Measurements from ENCODE around the gene STATH.
"Not testable (repeated sequence)": the region's sequence is repeated elsewhere in the genome, so short reads cannot be mapped to it uniquely, and the experiment has no call there.

Gene STATH

GRCh38 chr4:69995526-69996016 lies at the start of gene STATH:
TSS of gene STATH (plus strand) at chr4:69995966. CDS start at chr4:69998438, 2,472 bp downstream.
- DNase-seq = no peak

DNA sequence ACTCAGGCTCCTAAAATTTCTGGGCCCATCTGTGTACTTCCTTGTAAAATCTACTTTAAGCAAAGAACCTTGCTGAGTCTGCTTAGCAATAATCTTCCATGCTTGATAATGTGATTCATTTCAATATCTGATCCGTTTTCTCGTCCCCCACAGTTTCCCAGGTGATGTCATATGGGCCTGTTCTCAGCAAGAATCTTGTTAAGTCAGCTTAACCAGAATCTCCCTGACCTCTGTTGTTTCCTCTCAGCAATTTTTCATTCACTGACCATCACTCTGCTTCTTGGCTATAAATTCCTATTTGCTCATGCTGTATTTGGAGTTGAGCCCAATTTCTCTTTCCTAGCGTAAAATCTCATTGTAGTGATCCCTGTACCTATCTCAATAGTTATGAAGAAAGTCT lies 44.2 kb upstream of the STATH start:
- no peak for DNase-seq

DNA sequence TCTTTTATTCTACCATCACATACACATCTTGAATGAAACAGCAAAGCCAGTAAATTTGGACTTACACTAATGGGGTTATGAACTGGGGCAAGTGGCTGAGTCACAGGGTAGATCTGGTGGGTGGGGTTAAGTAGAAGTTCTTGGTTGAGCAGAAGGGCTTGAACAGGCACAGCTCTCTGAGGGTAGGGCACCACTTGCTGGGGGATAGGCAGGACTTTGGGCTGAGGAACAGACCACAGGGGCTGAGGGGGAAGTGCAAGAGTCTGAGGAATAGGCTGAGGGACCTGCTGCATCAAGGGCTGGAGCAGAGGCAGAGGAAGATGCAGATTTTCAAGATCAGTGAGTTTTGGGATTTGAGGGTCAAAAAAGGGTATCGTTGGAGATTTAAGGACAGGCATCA lies 38.6 kb upstream of the STATH start:
- no peak for DNase-seq

DNA sequence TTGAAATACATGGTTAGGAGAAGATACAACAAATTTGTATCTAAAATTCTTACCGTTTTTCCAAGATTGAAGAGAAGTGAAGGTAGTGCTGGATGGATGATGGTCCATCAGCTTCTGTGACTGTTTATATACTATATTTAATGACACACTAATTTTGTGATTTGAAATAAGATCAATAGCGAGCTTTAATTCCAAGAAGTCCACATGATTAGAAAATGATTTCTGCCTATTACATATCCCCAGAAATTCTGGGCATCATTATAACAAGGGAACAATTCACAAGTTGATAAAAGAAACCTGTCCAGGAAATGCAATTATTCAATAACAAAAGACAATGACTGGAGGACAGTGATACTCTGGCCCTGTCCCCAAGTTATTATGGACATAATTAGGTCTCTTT lies 30.1 kb upstream of the STATH start, which contains the start of gene CSN2:
CSN2 (minus strand) TSS at position 101 of the 400 bp plus-strand sequence. CDS start 4,733 bp downstream, outside the sequence.
- no peak for DNase-seq

- DNase-seq = no peak
Measured at GRCh38 chr4:69970071-69970470, 25.7 kb upstream of the STATH start.

- no peak for DNase-seq
Measured at GRCh38 chr4:69974631-69975030, 21.1 kb upstream of the STATH start.

- no peak for DNase-seq
Measured at GRCh38 chr4:69977582-69977981, 18.2 kb upstream of the STATH start.

- no peak for DNase-seq
Measured at GRCh38 chr4:69984030-69984443, 11.7 kb upstream of the STATH start.

- DNase-seq = no peak
Measured at GRCh38 chr4:69986663-69987062, 9.1 kb upstream of the STATH start.

DNA sequence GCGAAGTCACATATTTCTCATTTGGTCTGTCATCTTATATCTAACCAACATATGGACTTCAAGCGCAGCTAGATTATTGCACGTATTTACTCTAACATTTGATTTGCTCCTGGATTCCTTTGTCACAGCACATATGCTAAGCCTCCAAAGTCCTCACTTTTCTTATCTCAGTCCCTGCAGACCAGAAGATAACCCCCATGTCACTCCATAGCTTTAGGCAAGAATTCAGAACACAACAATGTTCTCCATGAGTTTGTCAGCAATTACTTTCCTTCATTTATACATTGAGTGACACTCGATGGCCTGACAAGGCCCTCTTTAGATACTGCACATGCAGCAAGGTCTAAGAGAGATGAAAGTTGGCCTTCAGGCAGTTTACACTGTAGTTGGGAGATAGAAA lies 4.8 kb upstream of the STATH start:
- DNase-seq = no peak

- DNase-seq = no peak
Measured at GRCh38 chr4:69994782-69995181, 984 bp upstream of the STATH start.

DNA sequence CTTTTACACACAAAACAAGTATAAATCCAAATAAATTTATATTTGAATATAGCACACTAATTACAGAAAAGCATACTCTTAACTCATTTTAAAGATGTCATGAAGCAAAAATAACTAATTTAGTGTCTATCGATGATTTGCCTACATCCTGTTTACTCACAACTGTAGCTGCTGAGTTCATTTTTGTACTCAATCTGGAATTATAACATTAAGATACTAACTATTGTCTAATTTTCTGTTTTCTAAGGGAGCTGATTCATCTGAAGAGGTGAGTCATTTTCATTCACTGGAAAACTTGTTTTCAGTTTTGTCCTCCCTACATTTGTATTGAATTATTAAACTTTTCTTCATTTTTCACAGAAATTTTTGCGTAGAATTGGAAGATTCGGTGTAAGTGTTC lies 3.7 kb downstream of the STATH start:
- DNase-seq = no peak

DNA sequence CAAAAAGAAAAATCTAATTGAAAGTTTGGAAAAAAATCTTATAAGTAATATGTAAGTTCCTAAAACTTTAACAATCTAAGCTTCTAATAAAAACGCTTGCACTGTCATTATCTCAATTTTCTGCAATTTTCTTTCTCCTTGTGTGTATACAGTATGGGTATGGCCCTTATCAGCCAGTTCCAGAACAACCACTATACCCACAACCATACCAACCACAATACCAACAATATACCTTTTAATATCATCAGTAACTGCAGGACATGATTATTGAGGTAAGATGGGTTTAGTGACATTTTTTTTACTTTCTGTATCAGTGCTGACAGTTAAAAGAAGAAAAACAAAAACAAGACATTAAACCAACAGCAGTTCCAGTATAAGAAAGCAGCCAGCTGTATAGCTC lies 4.9 kb downstream of the STATH start:
- no peak for DNase-seq

DNA sequence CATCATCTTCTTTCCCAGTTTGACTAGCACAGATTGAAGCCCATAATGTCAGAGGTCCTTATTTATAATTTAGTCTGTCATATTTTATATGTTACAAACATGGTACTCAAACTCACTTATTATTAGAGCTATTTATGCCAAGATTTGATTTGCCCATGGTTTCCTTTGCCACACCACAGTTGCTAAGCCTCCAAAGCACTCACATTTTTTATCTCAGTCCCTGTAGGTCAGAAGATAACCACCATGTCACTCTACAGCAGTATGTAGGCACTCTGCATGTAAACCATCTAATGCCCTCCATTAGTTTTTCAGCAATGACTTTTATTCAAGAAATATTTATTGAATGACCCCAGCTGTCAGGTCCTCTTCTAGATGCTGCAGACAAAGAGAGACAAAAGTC lies 6.7 kb downstream of the STATH start:
- DNase-seq = no peak

DNA sequence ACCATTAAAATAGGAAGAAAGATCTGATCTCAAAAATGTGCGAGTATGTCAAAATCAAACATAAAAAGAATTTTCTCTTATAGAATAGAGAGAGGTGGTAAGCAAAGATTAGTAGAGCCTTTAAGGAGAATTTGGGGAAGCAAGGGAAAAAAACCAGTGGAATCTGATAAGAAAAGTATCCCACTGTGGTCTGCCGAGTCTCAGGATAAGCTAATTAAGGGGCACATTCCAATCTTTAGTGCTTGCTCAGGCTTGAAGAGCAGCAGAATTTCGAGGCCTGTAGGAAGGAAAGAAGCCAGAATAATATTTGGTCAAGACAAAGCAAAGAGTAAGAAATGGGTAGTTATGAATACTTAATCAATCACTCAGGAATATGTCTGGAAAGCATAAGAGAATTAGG lies 13.0 kb downstream of the STATH start:
- no peak for DNase-seq

DNA sequence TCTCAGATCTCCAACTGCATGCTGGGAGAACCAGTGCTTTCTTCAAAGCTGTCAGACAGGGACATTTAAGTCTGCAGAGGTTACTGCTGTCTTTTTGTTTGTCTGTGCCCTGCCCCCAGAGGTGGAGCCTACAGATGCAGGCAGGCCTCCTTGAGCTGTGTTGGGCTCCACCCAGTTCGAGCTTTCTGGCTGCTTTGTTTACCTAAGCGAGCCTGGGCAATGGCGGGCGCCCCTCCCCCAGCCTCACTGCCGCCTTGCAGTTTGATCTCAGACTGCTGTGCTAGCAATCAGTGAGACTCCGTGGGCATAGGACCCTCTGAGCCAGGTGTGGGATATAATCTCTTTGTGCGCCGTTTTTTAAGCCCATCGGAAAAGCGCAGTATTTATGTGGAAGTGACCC lies 23.2 kb downstream of the STATH start:
- DNase-seq = not testable (repeated sequence)

DNA sequence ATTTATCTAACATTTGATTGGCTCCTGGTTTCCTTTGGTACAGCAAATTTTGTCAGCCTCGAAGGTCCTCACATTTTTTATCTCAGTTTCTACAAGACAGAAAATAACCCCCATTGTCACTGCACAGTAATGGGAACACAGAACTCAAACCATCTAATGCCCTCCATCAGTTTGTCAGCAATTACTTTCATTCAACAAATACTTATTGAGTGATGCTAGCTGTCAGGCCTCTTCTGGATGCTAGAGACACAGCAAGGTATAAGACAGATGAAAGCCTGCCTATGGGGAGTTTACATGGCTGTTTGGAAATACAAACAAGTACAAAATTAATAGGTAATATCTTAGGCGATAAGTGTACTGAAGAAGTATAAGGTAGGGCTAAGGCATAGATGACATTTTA lies 27.5 kb downstream of the STATH start:
- no peak for DNase-seq

GRCh38 chr4:70027011-70027410 lies 31.2 kb downstream of the STATH start:
- no peak for DNase-seq

GRCh38 chr4:70028159-70028558 lies 32.4 kb downstream of the STATH start, which contains the start of gene HTN3:
TSS of gene HTN3 (plus strand) at chr4:70028459. CDS start at chr4:70030741, 2,282 bp downstream.
- not testable (repeated sequence) for DNase-seq

DNA sequence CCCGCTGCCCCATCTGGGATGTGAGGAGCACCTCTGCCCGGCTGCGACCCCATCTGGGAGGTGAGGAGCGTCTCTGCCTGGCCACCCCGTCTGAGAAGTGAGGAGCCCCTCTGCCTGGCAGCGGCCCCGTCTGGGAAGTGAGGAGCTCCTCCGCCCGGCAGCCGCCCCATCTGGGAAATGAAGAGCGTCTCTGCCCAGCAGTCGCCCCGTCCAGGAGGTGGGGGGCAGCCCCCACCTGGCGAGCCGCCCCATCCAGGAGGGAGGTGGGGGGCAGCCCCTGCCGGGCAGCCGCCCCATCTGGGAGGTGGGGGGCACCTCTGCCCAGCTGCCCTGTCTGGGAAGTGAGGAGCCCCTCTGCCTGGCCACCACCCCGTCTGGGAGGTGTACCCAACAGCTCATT lies 41.8 kb downstream of the STATH start:
- not testable (repeated sequence) for DNase-seq

- not testable (repeated sequence) for DNase-seq
Measured at GRCh38 chr4:70039928-70040327, 44.2 kb downstream of the STATH start.

DNA sequence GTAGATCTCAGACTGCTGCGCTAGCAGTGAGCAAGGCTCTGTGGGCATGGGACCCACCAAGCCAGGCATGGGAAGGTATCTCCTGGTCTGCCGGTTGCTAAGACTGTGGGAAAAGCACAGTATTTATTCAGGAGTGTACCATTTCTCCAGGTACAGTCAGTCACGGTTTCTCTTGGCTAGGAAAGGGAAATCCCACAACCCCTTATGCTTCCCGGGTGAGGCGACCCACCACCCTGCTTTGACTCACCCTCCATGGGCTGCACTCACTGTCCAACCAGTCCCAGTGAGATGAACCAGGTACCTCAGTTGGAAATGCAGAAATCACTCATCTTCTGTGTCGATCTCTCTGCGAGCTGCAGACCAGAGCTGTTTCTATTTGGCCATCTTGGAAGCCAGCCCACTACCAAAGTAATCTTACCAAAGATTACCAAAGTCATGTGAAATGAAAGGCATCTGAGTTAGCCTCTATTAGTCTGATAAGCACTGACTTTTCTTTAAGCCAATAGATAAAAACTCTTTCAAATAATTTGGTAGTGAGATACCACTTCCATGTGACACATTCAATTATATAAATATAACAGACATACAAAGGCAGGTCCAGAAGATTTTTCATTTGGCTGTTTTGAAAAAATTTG lies 46.0 kb downstream of the STATH start:
- no peak for DNase-seq

- not testable (repeated sequence) for DNase-seq
Measured at GRCh38 chr4:70050138-70050537, 54.4 kb downstream of the STATH start, which contains the start of gene HTN1. TSS of gene HTN1 (plus strand) at chr4:70050438. CDS start at chr4:70053077, 2,639 bp downstream.

All from SIG-M5 (cell line).